SJCRH30 (cell line): ENCODE results near the gene ASAH2. TPM values are rescaled to one million over a fixed set of nuclear protein-coding genes. Genes with fewer than 3 reads are reported as not detected.

Experiments
- DNase-seq, 2 experiments: peaks; one replicate each; pipeline ENCODE4 v3.0.0-alpha.2; 2015 to 2020
- H3K27ac ChIP-seq: fragments of 250-450 bp; sonication (Bioruptor Pico); 2 replicates; pipeline ENCODE4 v1.5.1; 2020; ENCODE audit warnings: mild to moderate bottlenecking, moderate library complexity
- H3K27me3 ChIP-seq: fragments of 250-450 bp; sonication (Bioruptor Pico); 2 replicates; pipeline ENCODE4 v1.5.1; 2020; ENCODE audit warnings: mild to moderate bottlenecking, moderate library complexity
- H3K36me3 ChIP-seq: fragments of 250-450 bp; sonication (Bioruptor Pico); 2 replicates; pipeline ENCODE4 v1.5.1; 2020; ENCODE audit warnings: mild to moderate bottlenecking, moderate library complexity
- H3K4me1 ChIP-seq: fragments of 250-450 bp; sonication (Bioruptor Pico); 2 replicates; pipeline ENCODE4 v1.5.1; 2020; ENCODE audit warnings: mild to moderate bottlenecking, moderate library complexity
- H3K4me3 ChIP-seq: fragments of 250-450 bp; sonication (Bioruptor Pico); 2 replicates; pipeline ENCODE4 v1.5.1; 2020; ENCODE audit warnings: mild to moderate bottlenecking, moderate library complexity
- H3K9me3 ChIP-seq: fragments of 250-450 bp; sonication (Bioruptor Pico); replicated peaks from 2 replicates; pipeline ENCODE4 v1.5.1; 2020; ENCODE audit warnings: mild to moderate bottlenecking, moderate library complexity
- total RNA-seq: library from RNA; depleted of rRNA; stranded (reverse); fragments of >200 nt; shearing (Covaris generic); gene quantifications from 2 replicates; pipeline ENCODE4 v1.2.3, GENCODE V29; 2014

The ASAH2 gene
- total RNA-seq, 1 experiment from 2014 or later: 1.2 TPM

DNA sequence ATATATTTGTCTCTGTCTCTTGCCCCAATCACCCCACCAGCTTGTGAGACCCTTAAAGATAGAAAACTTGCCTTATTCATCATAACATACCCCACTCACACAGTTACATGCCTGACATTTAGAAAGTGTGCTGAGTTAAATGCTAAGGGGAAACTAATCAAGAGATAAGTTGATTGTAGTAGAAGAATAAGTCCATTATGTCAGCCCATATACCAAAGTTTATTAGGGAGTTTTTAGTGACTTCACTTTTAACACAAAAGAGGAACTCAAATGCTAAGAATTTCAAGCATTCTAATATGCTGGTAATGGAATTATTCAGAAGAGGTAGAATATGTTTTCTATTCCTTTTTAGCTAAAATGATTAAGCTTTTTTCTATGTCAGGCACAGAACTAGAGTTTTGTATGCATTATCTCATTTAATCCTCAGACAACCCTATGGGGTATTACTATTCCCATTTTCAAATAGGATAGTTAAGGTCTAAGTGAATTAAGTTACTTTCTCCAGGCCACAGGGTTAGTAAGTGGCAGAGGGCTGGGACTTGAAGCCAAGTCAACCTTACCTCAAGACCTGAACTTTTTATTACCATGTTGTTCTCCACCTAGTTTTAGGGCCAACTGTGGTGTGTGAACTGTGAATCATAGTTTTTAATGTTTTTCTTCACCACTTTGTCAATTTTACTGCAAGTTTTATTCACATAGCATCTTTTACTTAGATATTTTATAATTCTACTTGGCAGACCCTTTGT lies 19.6 kb downstream of the ASAH2 start:
- no peaks in the 10 kb centered on the region for H3K4me1 ChIP-seq
- no peak overlapping the region for H3K4me3 ChIP-seq
- H3K36me3 ChIP-seq: no peaks in the 10 kb centered on the region
- H3K9me3 ChIP-seq: no peaks in the 10 kb centered on the region
- H3K27ac ChIP-seq: no peak overlapping the region
- DNase-seq: no peak
- H3K27me3 ChIP-seq: no peaks in the 10 kb centered on the region

DNA sequence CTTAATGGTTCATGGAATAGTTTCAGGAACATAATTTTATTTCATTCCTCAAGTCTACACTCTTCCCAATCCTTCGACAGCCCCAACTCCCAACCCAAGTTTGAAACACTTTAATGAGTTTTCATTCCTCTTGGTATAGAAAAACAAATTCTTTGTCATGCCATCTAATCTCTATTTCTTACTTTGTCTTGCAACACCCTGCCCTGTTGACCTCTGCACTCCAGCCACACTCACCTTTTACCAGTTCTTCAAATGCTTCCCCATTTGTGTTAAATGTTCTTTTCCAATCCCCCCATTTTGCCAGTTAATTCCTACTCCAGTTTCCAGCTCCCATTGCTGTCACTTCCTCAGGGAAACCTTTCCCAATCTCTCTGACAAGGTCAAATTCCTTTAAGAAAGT lies 21.9 kb downstream of the ASAH2 start:
- DNase-seq: no peak
- no peaks in the 10 kb centered on the region for H3K4me1 ChIP-seq
- H3K27me3 ChIP-seq: no peaks in the 10 kb centered on the region
- no peak overlapping the region for H3K27ac ChIP-seq
- H3K4me3 ChIP-seq: no peak overlapping the region
- H3K9me3 ChIP-seq: no peaks in the 10 kb centered on the region
- H3K36me3 ChIP-seq: no peaks in the 10 kb centered on the region

DNA sequence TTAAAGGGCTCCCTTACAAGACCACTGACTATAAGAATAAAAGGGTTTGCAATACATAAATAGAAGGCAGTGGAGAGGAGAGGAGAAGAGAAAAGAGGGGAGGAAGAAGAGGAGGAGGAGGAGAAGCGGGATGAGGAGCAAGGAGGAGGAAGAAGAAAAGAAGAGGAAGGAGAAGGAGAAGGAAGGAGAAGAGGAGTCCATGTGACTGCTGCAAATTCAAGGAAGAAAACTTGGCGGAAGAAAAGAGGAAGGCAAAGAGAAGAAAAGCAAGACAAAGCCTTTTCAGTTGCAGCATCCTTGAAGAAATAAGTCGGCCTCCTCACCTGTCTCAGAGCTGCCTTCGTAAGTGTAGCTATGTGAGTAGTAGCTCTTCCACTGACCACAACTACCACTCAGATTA lies 22.6 kb downstream of the ASAH2 start:
- Histone ChIP-seq H3K4me3 (no peak overlapping the region), H3K4me1 (no peaks in the 10 kb centered on the region), H3K27ac (no peak overlapping the region), H3K27me3 (no peaks in the 10 kb centered on the region), H3K36me3 (no peaks in the 10 kb centered on the region), H3K9me3 (no peaks in the 10 kb centered on the region)
- no peak for DNase-seq

DNA sequence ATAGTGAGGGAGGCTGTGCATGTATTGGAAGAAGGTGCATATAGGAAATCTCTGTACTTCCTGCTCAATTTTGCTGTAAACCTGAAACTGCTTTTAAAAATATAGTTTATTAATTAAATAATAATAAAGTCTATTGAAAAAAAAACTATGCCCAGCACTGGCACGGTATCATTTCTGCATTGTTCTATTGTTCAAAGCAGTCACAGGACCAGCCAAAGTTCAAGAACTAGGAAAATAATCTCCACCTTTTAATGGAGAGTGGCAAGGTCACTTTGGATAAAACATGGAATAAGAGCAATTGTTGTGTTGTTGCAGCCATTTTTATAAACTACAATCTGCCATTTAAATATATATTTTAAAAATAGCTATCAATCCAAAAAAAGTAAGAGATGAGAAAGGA lies 24.7 kb downstream of the ASAH2 start:
- H3K36me3 ChIP-seq: no peaks in the 10 kb centered on the region
- no peak for DNase-seq
- H3K9me3 ChIP-seq: no peaks in the 10 kb centered on the region
- no peak overlapping the region for H3K27ac ChIP-seq
- H3K4me3 ChIP-seq: no peak overlapping the region
- no peaks in the 10 kb centered on the region for H3K4me1 ChIP-seq
- no peaks in the 10 kb centered on the region for H3K27me3 ChIP-seq

DNA sequence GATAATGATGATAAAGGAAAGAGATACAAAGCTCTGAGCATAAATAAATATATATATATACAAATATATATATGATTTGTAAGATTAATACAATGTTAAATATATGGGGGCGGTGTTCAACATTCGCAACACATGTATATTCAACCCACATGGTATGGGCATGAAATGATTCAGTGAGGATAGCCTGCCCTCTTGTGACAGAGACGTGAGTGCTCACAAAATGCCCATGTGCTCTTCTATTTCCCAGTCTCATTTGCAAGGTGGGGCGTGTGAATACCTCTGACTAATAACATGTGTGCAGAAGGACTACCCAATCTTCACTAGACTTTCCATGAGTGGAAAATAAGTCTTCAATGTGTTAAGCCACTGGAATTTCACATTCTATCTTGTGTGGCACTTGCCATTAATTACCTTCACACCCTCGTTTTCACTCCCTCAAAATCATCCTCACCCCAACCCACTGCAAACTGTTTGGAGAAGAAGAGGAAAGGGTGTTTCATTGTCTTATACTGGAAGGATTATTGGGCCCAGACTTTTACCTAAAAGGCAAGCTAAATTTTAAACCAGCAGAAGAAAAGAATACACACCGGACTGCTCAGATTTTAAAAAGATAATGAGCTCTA lies 26.9 kb downstream of the ASAH2 start:
- H3K4me3 ChIP-seq: no peak overlapping the region
- peak; percentile 25 to 61 for DNase-seq
- H3K4me1 ChIP-seq: no peaks in the 10 kb centered on the region
- H3K9me3 ChIP-seq: no peaks in the 10 kb centered on the region
- H3K27me3 ChIP-seq: no peaks in the 10 kb centered on the region
- H3K36me3 ChIP-seq: no peaks in the 10 kb centered on the region
- no peak overlapping the region for H3K27ac ChIP-seq

DNA sequence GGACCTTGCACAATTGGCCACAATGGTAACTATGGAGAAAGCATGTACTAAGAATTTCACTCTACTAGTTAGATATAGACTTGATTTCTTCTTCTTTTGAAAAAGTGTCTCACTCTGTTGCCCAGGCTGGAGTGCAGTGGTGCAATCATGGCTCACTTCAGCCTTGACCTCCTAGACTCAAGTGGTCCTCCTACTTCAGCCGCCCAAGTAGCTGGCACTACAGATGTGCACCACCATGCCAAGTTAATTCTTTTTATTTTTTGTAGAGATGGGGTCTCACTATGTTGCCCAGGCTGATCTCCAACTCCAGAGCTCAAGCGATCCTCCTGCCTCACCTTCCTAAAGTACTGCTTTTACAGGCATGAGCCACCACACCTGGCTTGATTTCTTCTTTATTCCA lies 29.1 kb downstream of the ASAH2 start:
- Histone ChIP-seq H3K36me3 (no peaks in the 10 kb centered on the region), H3K4me1 (no peaks in the 10 kb centered on the region), H3K4me3 (no peak overlapping the region), H3K27me3 (no peaks in the 10 kb centered on the region), H3K27ac (no peak overlapping the region), H3K9me3 (no peaks in the 10 kb centered on the region)
- no peak for DNase-seq

DNA sequence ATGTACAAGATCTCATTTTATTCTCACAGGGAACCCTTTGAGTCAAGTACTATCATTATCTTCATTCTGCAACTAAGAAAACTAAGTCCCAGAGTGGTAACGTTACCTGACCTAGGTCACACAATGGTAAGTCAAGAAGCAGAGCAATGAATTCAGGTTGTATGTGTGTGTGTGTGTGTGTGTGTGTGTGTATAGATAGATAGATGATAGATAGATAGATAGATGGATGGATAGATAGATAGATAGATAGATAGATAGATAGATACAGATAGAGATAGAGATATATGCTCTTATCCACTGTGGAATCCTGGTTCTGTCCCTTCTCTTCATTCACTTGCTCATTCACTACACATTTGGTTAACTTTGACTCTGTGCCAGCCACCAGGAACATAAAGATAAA lies 29.8 kb downstream of the ASAH2 start:
- no peaks in the 10 kb centered on the region for H3K9me3 ChIP-seq
- no peaks in the 10 kb centered on the region for H3K4me1 ChIP-seq
- no peak for DNase-seq
- no peak overlapping the region for H3K27ac ChIP-seq
- H3K36me3 ChIP-seq: no peaks in the 10 kb centered on the region
- H3K27me3 ChIP-seq: no peaks in the 10 kb centered on the region
- no peak overlapping the region for H3K4me3 ChIP-seq

DNA sequence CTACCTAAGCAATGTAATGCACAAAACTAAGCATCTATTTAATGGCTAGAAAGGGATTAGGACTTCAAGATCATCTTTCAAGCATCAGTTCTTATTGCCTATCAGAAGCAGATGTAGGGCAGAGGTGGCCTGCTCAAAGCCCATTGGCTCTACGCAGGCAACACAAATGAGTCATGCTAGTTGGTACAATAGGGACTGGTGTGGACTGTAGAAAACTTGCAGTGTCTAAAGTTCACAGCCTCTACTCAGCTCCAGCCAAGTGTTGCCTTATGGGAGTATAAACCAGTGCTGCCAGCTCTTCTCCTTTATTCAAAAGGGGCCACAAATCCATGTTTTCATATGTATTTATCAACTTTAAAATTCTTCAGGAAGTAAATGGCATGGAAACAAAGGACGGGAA lies 31.7 kb downstream of the ASAH2 start:
- H3K27ac ChIP-seq: no peak overlapping the region

DNA sequence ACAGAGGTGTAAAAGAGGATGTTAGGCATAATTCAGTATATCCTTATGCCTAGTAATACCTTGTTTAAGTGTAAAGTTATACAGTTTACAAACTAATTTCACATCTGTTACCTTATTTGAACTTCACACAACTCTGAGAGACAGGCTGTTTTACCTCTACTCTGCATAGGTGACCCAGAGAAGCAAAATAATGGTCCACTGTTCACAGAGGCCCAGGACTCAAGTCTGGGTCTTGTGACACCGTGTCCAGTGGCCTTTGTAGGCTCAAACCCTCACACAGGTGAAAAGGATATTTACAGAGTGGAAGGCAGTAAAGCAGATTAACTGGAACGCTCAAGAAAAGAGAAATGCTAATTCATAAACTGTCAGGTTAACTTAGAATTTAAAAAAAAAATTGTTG lies 32.1 kb downstream of the ASAH2 start:
- DNase-seq: no peak
- Histone ChIP-seq H3K4me1 (no peaks in the 10 kb centered on the region), H3K27ac (no peak overlapping the region), H3K4me3 (no peak overlapping the region), H3K36me3 (no peaks in the 10 kb centered on the region), H3K9me3 (no peaks in the 10 kb centered on the region), H3K27me3 (no peaks in the 10 kb centered on the region)

More for the DNA sequence above, 31.7 kb downstream of the ASAH2 start:
- no peak for DNase-seq
- Histone ChIP-seq H3K4me1 (no peaks in the 10 kb centered on the region), H3K4me3 (no peak overlapping the region), H3K36me3 (no peaks in the 10 kb centered on the region), H3K27me3 (no peaks in the 10 kb centered on the region), H3K9me3 (no peaks in the 10 kb centered on the region)

DNA sequence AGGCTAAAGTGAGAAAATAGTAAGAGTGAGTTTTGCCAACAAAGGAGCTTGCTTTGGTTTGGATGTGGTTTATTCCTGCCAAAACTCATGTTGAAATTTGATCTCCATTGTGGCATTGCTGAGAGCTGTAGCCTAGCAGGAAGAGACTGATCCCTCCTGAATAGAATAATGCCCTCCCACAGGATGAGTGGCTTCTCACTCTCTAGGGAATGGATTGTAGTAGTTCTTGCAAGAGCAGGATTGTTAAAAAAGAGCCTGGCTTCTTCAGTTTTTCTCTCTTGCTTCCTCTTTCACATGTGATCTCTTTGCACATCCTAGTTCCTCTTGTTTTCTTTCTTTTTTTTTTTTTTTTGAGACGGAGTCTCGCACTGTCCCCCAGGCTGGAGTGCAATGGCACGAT lies 34.4 kb downstream of the ASAH2 start:
- Histone ChIP-seq H3K4me3 (no peak overlapping the region), H3K27me3 (no peaks in the 10 kb centered on the region), H3K36me3 (no peaks in the 10 kb centered on the region), H3K4me1 (no peaks in the 10 kb centered on the region), H3K9me3 (no peaks in the 10 kb centered on the region), H3K27ac (no peak overlapping the region)
- DNase-seq: peak; percentile 23 to 53

DNA sequence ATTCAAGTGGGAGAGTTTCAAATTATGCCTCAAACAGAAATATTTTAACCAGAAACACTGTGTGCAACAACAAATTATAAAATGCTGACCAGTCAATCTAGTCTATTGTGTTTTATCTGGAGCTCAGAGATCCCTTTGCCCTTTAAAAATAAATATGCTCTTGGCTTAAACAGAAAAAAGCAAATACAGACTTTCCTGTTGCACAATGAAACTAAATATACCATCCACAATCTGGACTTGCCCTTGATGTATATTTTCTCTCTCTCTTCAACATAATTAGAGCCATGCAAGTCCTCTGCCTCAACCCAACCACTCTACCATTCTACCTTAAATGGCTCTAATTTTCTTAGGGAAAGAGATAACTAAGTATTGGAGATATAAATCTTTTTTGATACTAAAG lies 34.9 kb downstream of the ASAH2 start:
- Histone ChIP-seq H3K4me1 (no peaks in the 10 kb centered on the region), H3K36me3 (no peaks in the 10 kb centered on the region), H3K9me3 (no peaks in the 10 kb centered on the region), H3K27ac (no peak overlapping the region), H3K4me3 (no peak overlapping the region), H3K27me3 (no peaks in the 10 kb centered on the region)
- DNase-seq: no peak

DNA sequence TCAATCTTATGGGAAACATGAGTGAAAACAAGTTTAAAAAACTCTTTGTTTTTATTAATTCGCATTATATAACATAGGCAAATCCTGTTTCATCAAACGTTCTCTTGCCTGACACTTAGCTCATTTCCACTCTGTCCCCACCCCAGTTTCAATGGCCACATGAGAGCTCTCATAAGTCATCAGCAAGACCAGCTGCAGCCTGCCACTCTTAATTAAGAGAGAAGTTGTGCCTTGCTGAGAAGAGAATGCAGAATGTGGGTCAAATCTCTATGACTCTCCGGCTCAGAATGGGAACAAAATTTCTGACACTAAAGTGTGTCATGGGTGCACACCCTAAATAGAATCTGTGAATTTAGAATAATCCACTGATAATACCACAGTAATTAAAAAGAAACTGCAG lies 39.6 kb downstream of the ASAH2 start:
- Histone ChIP-seq H3K27ac (no peak overlapping the region), H3K36me3 (no peaks in the 10 kb centered on the region), H3K9me3 (no peaks in the 10 kb centered on the region), H3K4me3 (no peak overlapping the region), H3K27me3 (no peaks in the 10 kb centered on the region), H3K4me1 (no peaks in the 10 kb centered on the region)
- DNase-seq: peak in 1 of 2 experiments; percentile 2

DNA sequence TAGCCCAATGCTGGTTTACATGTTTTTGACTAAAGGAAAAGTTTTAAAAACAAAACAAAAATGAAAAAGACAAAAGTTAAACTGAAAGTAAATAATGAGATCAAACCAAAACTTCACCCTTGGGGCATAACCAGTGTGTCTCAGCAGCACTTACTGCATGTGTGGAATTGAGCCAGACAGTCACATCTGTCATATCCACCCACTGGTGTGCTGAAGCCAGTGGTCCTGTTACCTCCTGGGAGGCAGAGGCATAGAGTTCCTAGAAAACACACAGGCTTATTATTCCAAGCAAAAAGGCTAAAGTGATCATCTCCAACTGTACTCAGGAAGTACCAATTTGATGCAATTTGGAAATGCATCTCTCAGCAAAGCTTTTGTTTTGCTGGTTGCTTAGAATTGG lies 40.4 kb downstream of the ASAH2 start:
- no peak overlapping the region for H3K27ac ChIP-seq

More for the DNA sequence above, 40.4 kb downstream of the ASAH2 start:
- H3K27me3 ChIP-seq: no peaks in the 10 kb centered on the region
- no peaks in the 10 kb centered on the region for H3K4me1 ChIP-seq
- DNase-seq: no peak
- no peaks in the 10 kb centered on the region for H3K36me3 ChIP-seq
- no peaks in the 10 kb centered on the region for H3K9me3 ChIP-seq
- H3K4me3 ChIP-seq: no peak overlapping the region
